Prostate gland (tissue), 2 donors: Measurements from ENCODE around the gene VWA1. TPM values are rescaled to one million over a fixed set of nuclear protein-coding genes. Genes with fewer than 3 reads are reported as not detected.

Experiments
- DNase-seq: peaks from one replicate; pipeline ENCODE4 v3.0.0-alpha.2; 2019; ENCODE audit warnings: low spot score
- H3K27ac ChIP-seq, 2 donors: fragments of 200-600 bp; sonication (generic); 2 replicates each; pipeline ENCODE4 v1.5.1; 2017 to 2019
- H3K27me3 ChIP-seq: fragments of 200-600 bp; sonication (generic); replicated peaks from 2 replicates; pipeline ENCODE4 v1.5.1; 2019; ENCODE audit not compliant: insufficient read depth
- H3K36me3 ChIP-seq, 2 donors: fragments of 200-600 bp; sonication (generic); 1 replicate in 1 of 2; 2 replicates in 1 of 2; pipeline versions ENCODE4 v1.5.1 to v1.8.1; 2017 to 2019
- H3K4me1 ChIP-seq: fragments of 200-600 bp; sonication (generic); replicated peaks from 2 replicates; pipeline ENCODE4 v1.5.1; 2019
- H3K4me3 ChIP-seq, 2 donors: fragments of 200-600 bp; sonication (generic); 2 replicates each; pipeline ENCODE4 v1.5.1; 2017 to 2019
- H3K9me3 ChIP-seq: fragments of 200-600 bp; sonication (generic); 2 replicates; pipeline ENCODE4 v1.5.1; 2017
- CTCF ChIP-seq, 4 experiments: fragments of 200-600 bp in 2 of 4; fragments of 450-650 bp in 2 of 4; sonication (generic) in 2 of 4; IDR thresholded peaks; 1 replicate in 3 of 4; 2 replicates in 1 of 4; pipeline ENCODE4 v1.5.1; 2016 to 2019; ENCODE audit warnings: antibody characterized with exemption in 4 of 4, mild to moderate bottlenecking in 2 of 4, moderate library complexity in 2 of 4
- POLR2A ChIP-seq: fragments of 450-650 bp; IDR thresholded peaks from one replicate; pipeline ENCODE4 v1.6.1; 2016; ENCODE audit warnings: antibody characterized with exemption, mild to moderate bottlenecking
- POLR2AphosphoS5 ChIP-seq: sonication (generic); formaldehyde crosslinking; IDR thresholded peaks from one replicate; pipeline ENCODE4 v1.6.1; 2017; ENCODE audit warnings: antibody characterized with exemption
- WGBS: methylation state at CpG from one replicate; pipeline ENCODE4 v1.1.5; 2018; 5-methylcytosine and 5-hydroxymethylcytosine counted together
- intact Hi-C: fragments of 100-400 bp; cut with DNase I; formaldehyde crosslinking; loops from one replicate; pipeline ENCODE4 v1.14.2; 2022
- total RNA-seq, 2 donors: library from RNA; depleted of rRNA; stranded (reverse); fragments of >200 nt; gene quantifications; one replicate each; pipeline ENCODE4 v1.1.0, GENCODE V29; 2016

VWA1 gene
- 100 to 1,000 TPM; 191 to 227 TPM for total RNA-seq

GRCh38 chr1:1435106-1435903 is at the start of gene VWA1:
Gene VWA1, plus strand, starts transcription at chr1:1435690. Its CDS starts 59 bp downstream, at chr1:1435749.
- Histone ChIP-seq H3K27ac (peak within 1 kb of the TSS; percentile 96), H3K4me3 (peak within 1 kb of the TSS; percentile 57 to 65), H3K4me1 (peaks cover 57% of the 10 kb centered on the region), H3K27me3 (no peaks in the 10 kb centered on the region), H3K36me3 (no peaks in the 10 kb centered on the region), H3K9me3 (no peaks in the 10 kb centered on the region)
- intact Hi-C loops = no loop called here
- TF ChIP-seq POLR2AphosphoS5 = peak; percentile 8
- peak; percentile 81 for TF ChIP-seq POLR2A
- no peak for TF ChIP-seq CTCF (IDR thresholded peaks at IDR 0.05)
- DNase-seq = peak; percentile 80
- 21% methylated on average over 28 of the region's 89 CpGs for WGBS

GRCh38 chr1:1385931-1386330 is 49.6 kb upstream of the VWA1 start:
- Histone ChIP-seq H3K4me1 (no peaks in the 10 kb centered on the region), H3K4me3 (no peak overlapping the region), H3K27me3 (no peaks in the 10 kb centered on the region), H3K36me3 (peaks cover 28 to 33% of the 10 kb centered on the region in 2 donors), H3K27ac (no peak overlapping the region), H3K9me3 (no peaks in the 10 kb centered on the region)
- intact Hi-C loops = no loop called here
- WGBS = 90% methylated on average over 8 of the region's 8 CpGs
- TF ChIP-seq POLR2AphosphoS5 = no peak
- no peak for TF ChIP-seq POLR2A
- TF ChIP-seq CTCF (IDR thresholded peaks at IDR 0.05) = no peak
- DNase-seq = no peak

GRCh38 chr1:1387098-1388077 is 48.1 kb upstream of the VWA1 start:
- 95% methylated on average over 50 of the region's 50 CpGs for WGBS
- Histone ChIP-seq H3K4me1 (no peaks in the 10 kb centered on the region), H3K36me3 (peaks cover 31 to 42% of the 10 kb centered on the region in 2 donors), H3K9me3 (no peaks in the 10 kb centered on the region), H3K4me3 (no peak overlapping the region), H3K27me3 (no peaks in the 10 kb centered on the region), H3K27ac (no peak overlapping the region)
- TF ChIP-seq POLR2A = no peak
- TF ChIP-seq POLR2AphosphoS5 = no peak
- TF ChIP-seq CTCF (IDR thresholded peaks at IDR 0.05) = no peak
- intact Hi-C loops = no loop called here
- DNase-seq = no peak

- Histone ChIP-seq H3K36me3 (peaks cover 36 to 49% of the 10 kb centered on the region in 2 donors), H3K27me3 (no peaks in the 10 kb centered on the region), H3K4me1 (no peaks in the 10 kb centered on the region), H3K4me3 (no peak overlapping the region), H3K27ac (no peak overlapping the region), H3K9me3 (no peaks in the 10 kb centered on the region)
- intact Hi-C loops = no loop called here
- whole genome bisulfite sequencing = 93% methylated on average over 16 of the region's 16 CpGs
- no peak for DNase-seq
- TF ChIP-seq POLR2A (no peak), CTCF (IDR thresholded peaks at IDR 0.05) (no peak), POLR2AphosphoS5 (no peak)
Observed at GRCh38 chr1:1388078-1388472, 47.4 kb upstream of the VWA1 start.
